Germinal center (tissue), 1 donor: Measurements from ENCODE around the gene MAX.
"Not testable (repeated sequence)": the region's sequence is repeated elsewhere in the genome, so short reads cannot be mapped to it uniquely, and the experiment has no call there.

Source experiments
- DNase-seq: peaks from one replicate; pipeline ENCODE4 v3.0.0; 2012; ENCODE audit warnings: mixed read lengths, low spot score

MAX gene

DNA sequence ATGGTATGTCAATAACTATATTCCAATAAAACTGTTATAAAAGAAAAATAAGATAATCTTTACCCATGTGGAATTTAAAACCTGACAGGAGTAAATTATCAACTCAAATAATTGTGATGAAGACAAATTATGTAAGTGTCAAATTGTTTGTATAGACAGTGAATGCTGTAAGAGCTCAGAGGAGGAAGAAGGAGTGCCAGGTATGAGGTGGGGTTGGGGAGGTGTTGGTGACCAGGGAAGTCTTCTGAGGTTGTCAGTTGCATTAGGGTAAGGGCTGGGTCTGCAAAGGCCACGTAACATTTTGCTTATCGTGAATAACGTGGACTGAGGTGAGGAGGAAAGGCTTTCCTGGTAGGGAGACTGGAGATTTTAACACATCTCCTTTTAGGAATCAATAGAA lies 2.5 kb upstream of the MAX start:
- no peak for DNase-seq

DNA sequence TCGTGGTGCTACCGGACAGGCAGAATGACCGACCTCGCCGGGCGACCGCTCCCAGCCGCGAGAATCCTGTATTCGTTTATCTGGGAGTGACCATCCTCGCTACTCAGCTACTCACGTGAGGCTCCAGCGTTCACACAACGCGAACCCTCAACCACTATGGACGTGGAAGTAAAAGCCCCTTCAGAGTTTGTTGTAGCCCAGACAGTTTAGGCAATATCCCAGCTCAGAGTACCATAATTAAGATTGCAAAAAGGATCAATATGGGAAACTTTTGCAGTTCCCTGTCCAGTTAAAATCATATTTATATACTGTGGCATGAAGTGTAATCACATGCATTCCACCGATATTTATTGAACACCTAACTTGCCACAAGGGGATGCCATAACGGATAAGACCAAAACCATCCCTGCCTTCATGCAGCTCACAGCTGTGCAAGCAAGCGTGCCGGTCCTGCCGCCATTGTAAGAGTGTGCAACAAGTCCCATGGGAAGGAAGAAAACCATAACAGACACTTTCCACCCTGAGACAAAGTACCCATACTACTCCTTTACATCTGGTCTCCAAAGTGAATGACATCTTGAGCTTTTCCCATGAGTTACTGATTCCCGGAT lies 938 bp upstream of the MAX start:
- DNase-seq = no peak

DNA sequence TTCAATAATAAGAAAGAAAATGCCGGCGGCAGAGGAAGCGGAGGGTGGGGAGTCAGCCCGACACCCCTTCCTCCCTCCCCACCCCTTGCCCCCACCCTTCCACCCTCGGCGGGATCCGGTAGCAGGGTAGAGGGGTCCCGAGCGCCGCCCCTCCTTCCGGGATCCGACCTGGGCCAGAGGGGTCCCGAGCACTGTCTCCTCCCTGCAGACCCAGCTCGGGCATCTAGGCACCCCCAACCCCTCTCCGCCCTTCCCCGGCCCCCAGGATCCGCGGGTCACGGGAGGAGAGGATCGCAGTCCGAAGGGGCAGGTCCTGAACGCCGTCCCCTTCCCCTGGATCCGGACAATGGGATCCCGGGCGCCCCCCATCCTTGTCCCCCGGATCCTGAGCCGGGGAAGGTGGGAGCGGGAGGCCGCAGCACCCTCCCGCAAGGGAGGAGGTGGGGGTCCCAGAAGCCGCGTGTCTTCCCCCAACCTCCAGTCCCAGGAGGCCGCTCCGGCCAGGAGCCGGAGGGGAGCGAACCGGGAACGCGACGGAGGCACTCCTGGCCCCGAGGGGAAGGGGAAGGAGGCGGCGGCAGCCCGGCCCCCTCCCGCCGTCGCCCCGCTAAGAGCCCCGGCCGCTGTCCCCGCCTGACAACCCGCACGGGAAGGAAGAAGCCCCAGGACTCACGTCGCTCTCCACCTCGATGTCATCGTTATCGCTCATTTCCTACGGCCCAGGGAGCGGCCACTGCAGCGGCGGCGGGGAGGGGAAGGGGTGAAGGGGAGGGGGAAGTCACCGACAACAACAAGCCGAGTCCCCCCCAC lies 481 bp downstream of the MAX start:
- DNase-seq = peak; percentile 12

DNA sequence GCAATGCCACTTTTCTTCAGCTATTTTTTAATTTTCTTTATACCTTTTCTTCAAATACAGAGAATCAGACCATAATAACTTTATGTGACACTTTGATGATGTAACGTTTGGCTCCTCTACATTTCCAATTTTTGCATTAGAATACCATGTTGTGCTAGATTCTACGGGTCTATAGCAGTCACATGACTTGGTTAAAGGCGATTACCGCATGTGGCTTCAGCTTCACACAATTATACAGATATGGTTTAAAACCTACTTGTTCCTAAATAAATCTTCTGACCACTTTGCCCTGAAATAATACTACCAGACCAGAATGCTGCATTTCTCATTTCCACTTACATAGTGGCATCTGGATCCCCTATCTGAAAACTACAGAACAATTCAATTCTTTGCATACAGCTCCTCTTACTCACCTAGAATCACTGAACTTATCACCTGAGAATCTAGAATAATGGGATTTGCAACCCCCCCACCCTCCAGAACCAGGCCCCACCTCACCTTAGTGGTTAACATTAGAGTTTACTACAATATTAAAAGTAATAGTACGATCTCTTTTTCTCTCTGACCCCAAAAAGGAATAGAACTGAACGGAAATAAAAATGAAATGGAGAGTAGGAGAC lies 1.3 kb downstream of the MAX start:
- DNase-seq = no peak

DNA sequence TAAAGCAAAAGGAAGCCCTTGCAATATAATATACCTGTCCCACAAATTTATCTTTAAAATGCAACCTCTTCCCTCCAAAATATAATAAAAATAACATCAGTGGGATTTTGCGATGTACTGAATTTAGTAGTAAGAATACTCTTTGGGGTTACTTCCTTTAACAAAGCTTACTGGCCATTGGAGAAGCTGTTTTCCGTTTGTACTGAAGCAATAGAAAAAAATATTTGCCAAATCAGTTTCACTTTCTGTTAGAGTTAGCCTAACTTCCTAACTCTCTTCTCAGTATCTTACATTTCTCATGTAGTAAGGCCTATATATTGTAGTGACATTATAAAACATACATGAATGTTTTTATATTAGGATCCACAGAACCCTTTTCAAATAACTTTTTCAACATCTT lies 3.7 kb downstream of the MAX start:
- peak; percentile 53 for DNase-seq

DNA sequence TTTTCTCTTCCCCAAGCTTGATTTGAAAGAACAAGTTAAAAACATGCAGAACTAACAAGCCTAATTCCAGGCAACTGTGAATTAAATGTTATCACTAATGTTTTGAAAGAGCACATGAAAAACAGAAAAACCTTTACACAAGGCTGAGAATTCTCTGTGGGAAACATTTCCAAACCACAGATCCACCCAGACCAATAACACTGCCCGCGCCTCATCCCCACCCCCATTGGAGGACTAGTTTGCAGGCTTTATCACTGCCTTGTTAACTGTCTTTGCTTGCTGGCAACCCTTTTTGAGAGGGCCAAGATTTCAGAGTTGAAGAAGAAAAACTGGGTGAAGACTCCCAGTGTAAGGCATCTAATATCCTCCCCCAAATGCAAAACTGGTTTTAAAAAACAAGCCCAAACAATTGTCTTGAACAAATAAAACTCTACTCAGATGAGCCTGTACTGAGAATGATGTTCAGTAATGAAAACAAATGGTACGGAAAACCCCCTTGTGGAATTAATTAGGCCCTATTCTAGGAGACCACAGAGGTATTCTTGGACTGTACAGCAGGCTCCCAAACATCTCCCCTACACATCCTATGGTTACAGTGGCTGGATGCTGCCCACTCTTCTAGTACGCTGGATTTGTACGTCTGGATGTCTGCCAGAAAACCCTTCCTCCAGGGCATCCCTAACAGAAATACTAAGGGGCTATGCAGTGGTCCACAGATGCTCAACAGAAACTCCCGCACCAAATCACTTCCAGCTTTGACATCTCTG lies 5.8 kb downstream of the MAX start:
- DNase-seq = no peak

DNA sequence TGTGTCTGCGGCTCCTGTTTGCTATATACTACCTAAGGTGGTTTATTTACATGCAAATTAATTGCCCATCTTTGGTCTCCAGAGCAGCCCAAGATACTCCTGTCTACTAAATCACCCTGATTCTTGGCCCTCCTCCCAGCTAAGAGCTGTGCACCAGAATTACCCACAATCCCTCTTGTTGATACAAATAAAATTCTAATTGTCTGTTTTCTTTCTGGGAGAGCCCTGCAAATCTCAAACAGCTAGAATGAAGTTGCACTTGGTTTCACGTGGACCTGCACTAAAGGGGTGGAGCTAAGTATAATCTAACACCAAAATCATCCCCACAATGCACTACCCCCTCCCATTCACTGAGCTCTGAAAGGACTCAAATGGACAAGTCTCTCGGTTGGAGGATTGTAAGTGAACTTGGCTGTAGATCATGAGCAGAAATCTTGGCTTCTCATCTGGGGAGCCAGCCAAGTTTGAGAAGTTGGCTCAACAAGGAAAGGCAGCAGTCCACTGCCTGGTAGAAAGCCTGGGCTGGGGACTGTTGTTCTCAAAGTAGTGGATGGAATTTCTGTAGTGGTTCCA lies 6.6 kb downstream of the MAX start:
- DNase-seq = no peak

DNA sequence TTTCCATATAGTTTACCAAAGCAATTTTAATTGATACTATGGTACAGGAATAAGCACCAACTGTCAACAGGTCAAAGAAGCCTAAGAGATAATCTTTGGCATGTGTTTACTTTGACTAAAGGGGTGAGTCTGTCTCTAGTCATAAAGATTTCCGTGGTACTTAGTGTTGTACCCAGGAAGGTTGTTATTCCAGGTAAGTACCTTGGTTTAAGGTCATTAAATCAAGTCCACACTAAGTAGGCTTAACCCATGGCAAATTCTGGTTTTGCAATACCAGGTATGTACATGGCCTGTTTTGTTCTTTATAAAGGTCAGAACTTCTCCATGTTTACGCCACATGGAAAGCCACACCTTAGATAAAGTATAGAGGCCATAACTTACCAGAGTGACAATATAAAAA lies 10.0 kb downstream of the MAX start:
- DNase-seq = no peak

DNA sequence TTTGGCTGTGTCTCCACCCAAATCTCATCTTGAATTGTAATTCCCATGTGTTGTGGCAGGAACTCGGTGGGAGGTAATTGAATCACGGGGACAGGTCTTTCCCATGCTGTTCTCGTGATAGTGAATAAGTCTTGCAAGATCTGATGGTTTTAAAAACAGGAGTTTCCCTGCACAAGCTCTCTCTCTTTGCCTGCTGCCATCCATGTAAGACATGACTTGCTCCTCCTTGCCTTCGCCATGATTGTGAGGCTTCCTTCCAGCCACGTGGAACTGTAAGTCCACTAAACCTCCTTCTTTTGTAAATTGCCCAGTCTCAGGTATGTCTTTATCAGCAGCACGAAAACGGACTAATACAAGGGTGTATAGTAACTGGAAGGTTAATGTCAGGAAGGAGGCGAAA lies 14.5 kb downstream of the MAX start:
- not testable (repeated sequence) for DNase-seq

DNA sequence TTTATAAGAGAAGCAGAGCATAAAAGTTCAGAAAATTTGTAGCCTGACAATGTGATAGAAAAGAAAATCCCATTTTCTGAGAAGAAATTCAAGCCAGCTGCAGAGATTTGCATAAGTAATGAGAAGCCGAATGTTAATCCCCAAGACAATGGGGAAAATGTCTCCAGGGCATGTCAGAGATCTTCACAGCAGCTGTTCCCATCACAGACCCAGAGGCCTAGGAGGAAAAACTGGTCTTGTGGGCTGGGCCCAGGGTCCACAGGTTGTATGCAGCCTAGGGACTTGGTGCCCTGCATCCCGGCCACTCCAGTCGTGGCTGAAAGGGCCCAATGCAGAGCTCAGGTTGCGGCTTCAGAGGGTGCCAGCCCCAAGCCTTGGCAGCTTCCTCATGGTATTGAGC lies 15.6 kb downstream of the MAX start:
- not testable (repeated sequence) for DNase-seq

DNA sequence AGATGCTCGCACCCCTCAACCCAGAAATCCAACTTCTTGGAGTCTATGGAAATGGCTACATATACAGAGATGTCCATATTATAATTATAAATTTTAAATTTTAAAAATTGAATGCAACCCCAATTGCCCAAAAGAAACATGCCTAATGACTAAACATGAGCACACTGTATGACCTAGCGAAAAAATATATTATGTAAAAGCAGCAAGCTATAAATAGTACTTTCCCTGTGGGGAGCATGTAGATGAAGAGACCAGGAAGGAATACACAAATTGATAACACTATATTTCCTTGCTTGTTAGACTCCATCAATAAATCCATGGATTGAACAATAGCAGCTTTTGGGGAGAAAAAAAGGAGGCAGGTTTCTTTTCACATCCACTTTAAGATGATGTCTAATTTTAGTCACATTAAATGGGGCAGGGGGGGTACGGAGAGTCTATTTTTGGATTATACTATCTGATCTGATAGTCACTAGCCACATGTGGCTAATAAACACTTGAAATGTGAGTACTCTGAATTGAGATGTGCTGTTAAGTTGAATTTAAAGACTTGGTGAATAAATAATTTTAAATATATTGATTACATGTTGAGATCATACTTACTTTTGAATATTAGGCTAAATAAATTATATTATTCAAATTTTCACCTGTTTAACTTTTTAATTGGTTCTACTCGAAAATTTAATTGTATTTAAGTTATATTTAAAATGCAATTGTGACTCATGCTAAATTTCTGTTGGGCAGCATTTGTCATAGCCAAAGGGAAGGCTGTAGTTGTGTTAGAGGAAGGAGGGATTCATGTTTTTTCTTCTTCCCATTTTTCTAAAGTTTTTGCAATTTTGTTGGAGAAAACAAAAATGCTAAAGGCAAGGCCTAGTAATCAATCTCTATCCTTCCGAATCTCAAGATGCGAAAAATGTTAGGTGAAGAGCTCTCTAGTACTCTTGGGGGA lies 17.5 kb downstream of the MAX start:
- no peak for DNase-seq

DNA sequence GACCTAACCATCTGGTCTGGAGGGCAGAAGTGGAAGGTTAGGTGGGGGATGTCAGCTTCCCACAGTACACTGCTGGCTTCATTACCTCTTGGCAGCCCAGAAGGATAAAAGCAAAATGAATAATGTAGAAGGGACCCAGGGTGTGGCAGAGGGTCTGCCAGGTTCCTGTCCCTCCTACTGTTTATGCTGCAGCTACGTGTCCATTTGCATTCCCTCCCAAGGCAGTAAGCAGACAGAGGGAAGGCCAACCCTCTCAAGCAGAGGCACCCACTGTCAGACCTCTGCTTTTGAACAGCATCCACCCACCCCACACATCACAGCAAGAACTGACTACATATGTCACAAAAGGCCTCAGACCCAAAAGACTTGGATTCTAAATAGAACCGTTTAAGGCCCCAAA lies 19.4 kb downstream of the MAX start:
- DNase-seq = no peak

DNA sequence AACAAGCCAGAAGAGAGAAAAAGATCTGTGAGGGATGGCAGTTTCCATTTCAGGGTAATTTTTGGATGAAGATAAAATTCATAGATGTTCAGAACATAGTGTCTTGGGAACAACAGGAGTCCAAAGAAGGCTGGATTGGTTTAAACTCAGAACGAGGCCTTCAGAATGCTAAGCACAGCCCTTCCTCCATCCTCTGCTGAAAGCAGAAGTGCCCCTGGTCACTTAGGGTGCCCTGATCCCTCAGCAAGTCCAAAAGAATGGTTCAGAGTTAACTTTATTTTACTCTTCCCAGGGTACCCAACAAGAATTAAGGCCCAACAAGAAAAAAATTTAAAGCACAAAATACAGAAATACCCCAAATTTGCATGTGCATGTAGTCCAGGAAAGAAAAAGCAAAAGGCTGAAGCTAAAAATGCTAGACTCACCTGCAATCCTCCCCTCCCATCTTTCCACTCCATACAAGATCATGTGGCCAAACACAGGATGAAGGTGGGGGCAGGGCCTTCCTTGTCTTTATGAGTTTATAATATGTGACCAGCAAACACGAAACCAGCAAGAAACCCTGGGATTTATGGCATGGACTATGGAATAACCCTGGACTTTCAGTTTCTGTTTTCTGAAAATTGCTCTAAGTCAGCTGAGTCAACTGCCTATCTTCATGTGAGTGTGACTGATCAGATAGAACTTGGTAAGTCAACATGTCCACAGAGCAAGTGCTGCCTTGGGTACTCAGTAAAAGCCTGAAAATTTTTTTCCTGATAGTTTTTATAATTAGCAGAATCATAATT lies 21.2 kb downstream of the MAX start:
- no peak for DNase-seq

DNA sequence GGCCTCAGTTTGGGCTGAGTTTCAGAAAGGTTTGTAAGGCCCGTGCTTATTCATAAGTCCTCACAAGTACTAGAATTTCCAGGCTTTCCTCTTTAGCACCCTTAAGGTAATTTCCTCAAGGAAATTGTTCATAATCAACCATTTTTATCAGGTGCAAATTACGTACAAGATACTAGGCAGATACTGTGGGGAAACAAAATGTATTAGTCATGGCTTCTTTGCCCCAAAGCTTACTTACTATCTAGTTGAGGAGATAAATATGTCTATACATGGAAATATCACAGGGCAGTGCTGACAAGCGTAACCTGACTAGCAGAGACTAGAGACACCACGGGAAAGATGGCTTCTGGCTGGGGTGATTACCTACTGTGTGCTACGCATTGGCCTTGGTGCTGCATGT lies 22.5 kb downstream of the MAX start:
- DNase-seq = no peak

DNA sequence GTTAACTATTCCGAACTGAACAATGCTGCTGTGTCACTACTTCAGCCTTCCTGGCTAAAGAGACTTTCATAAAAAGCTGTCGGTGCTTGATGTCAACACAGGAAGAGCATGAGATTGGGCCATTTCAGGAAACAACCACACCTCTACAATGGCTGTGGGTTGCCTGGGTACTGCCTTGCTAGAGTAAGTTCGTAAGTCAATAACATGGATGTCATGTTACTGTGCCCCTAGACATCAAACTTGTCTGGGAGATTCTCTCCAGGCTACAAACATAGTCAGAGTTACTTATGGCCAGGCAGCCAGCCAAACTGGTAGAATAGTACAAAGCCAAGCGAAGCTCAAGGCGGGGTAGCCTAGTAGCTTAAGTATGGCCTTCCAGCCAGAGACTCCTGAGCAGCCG lies 23.1 kb downstream of the MAX start:
- no peak for DNase-seq

DNA sequence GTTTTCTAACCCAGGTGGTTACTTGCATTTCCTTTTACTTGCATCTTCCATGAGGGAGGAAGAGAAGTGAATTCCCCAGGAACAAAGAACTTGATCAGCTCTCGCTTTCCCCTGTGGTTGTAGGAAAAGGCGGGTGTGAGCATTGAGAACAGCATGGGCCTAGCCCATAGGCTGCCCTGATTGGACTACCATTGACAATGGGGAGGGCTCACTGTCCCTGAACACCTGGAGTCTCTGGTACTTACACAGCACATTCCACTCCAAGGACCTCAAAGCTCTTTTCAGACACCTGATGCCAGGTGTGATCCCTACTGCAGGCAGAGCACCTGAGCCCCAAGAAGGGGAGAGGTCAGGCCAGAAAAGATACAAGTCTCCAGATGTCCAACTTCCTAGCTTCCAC lies 25.0 kb downstream of the MAX start:
- no peak for DNase-seq

DNA sequence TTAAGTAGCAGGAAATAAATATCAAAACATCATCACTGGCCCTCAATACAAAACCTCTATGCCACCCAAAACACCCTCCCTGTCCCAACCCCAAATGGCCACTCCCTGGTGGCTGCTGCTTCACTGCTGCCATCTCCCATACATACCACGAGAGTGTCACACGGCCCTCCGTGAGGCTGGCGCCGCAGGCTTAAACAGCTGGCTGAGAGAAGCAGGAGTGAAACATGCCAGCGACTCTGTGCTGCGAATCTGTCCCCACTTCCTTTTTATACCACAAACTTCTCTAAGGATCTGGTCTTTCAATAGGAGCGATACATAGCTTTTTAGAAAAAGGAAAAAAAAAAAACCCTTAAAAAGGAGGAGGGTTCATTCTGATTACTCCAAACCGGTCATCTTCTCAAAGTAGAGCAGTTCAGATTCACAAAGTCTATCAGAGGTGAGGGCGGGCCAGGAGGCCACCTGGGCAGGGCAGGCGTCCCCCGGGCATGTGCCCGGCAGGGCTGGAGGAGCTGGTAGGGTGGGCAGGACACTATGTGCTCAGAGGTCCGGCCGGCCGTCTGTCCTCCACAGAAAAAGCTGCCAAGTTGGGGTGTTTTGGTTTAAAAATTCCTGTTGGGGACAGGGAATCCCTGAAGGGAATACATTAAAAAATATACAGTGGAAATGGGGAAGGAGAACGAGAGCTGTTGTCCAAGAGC lies 26.5 kb downstream of the MAX start:
- DNase-seq = no peak

DNA sequence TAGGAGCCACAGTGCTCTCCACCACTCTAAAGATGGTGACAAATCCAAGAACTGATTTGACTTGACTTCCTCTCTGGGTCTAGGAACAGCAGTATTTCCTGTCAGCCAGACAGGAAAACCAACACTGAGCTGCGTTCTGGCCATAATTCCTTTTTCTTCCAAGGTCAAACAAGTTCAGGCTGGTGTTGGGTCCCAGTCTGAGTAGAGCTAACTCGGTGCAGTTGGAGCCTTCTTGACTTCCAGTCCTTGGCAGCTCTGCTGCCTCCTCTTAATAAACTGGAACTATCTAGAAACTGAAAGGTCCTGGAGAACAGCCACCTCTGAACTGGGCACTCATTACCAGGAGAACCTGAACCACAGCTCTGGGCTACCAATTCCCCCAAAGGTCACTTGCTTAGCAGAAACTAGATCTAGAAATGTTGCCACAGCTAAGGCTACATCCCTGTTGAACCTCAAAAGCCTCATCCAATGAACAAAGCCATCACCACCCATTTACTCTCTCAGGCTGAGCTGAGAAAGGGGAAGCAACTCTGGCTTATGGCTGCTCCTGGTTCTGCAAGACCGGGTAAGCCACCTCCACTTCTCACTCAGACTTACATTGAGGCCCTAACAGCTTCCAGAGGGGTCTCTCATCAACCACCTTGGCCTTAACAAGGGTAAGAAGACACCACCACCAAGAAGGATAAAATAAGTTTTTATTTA lies 27.7 kb downstream of the MAX start:
- DNase-seq = peak; percentile 29

DNA sequence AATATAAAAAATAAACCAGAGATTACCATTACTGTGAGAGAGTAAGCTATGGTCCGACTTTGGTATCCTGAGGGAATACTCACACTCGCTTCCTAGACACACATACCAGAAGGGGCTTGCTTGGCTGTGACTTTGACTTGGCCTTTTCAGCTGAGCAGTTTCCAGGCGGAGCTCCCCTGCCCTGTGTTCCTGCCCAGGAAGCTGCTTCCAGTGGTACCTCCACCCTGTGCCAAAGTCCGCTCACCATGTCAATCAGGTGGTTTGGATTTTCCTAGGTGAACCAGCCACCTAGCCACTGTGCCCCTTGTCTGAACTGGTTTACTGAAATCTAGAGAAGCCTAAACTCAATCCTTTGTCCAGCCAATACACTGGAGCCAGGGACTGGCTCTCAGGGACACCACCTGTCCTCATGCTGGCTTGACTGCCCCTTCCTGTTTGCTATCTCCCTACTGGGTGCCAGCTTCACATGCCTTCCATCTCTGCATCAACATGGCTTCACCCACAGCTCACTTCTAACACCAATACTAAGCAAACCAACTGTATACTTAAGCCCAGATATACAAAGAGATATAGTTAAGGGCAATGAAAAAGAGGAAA lies 28.6 kb downstream of the MAX start:
- no peak for DNase-seq
